ENCODE results near the gene DCTD. TPM values are rescaled to one million over a fixed set of nuclear protein-coding genes. Genes with fewer than 3 reads are reported as not detected.

Gene DCTD
- total RNA-seq, 4 donors from 2014 or later, result 35.8 to 69.4 (median 60.1) TPM

DNA sequence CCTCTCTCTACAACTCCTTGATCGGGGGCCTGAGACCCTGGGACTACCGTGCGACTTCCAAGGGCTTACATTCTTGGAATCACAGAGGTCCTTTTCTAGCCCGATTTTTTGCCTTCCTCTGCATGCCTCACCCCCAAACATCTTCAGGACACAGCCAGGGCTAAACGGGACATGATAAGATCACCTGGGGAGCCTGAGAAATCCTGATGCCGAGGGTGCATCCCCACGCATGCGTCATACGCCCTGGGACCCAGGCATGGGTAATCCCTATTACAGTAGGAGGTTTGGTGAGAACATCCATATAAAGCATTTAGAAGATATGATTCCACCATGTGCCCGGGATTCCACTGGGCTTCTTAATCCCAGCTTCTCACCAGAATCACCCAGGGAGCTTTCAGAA is 77.1 kb downstream of the DCTD start:
- no peak for ATAC-seq
- Histone ChIP-seq H3K27me3 (peaks cover 25% of the 10 kb centered on the region), H3K4me3 (no peak overlapping the region), H3K36me3 (no peaks in the 10 kb centered on the region), H3K9me3 (no peaks in the 10 kb centered on the region), H3K4me1 (no peaks in the 10 kb centered on the region), H3K27ac (no peak overlapping the region)
- TF ChIP-seq EP300 (IDR thresholded peaks at IDR 0.05) (no peak), POLR2AphosphoS5 (IDR thresholded peaks at IDR 0.05) (no peak), POLR2A (IDR thresholded peaks at IDR 0.05) (no peak)
- TF ChIP-seq, protein P1, sequence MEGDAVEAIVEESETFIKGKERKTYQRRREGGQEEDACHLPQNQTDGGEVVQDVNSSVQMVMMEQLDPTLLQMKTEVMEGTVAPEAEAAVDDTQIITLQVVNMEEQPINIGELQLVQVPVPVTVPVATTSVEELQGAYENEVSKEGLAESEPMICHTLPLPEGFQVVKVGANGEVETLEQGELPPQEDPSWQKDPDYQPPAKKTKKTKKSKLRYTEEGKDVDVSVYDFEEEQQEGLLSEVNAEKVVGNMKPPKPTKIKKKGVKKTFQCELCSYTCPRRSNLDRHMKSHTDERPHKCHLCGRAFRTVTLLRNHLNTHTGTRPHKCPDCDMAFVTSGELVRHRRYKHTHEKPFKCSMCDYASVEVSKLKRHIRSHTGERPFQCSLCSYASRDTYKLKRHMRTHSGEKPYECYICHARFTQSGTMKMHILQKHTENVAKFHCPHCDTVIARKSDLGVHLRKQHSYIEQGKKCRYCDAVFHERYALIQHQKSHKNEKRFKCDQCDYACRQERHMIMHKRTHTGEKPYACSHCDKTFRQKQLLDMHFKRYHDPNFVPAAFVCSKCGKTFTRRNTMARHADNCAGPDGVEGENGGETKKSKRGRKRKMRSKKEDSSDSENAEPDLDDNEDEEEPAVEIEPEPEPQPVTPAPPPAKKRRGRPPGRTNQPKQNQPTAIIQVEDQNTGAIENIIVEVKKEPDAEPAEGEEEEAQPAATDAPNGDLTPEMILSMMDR (IDR thresholded peaks at IDR 0.05), result no peak
- WGBS, 2 donors (ENCODE audit: low coverage in 1 of 2), result 90 to 95% methylated on average over 2 to 4 of the region's 10 CpGs

Other genes starting within 250 kb of the DCTD start
- 10 to 100 TPM; 23.0 to 42.0 (median 37.2) TPM for gene WWC2, start 181.9 kb upstream of the DCTD start, total RNA-seq

All from gastroesophageal sphincter (tissue), 4 donors.